Bone marrow (tissue), 2 donors: ENCODE measurements around the gene OR6F1.
"Not testable (repeated sequence)": the region's sequence is repeated elsewhere in the genome, so short reads cannot be mapped to it uniquely, and the experiment has no call there.

Experiments
- DNase-seq, 2 donors: peaks; one replicate each; lab custom pipeline; 2025; lab: John Stamatoyannopoulos, UW

OR6F1 gene

DNA sequence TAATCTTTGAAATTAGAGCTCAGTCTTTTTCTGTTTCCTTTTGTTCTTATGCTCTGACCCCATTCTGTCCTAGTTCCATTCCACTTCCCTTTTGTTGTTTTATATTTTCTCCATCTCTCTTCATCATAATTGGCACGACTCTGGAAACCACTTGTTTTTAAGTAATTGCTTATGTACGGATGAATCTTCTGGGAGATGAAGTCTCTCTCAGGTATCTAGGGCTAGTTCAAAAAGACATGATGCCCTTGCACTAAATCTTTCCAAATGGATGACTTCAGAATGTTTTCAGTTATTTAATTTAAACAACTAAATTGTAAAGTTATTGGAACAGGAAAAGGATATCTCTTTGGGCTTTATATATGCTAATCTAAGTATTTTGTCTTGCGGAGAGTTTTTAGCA, at the start of gene OR6F1:
Gene OR6F1 (minus strand): TSS at position 101 of the 400 bp plus-strand sequence. CDS start 3,891 bp downstream, outside the sequence.
- DNase-seq: no peak

DNA sequence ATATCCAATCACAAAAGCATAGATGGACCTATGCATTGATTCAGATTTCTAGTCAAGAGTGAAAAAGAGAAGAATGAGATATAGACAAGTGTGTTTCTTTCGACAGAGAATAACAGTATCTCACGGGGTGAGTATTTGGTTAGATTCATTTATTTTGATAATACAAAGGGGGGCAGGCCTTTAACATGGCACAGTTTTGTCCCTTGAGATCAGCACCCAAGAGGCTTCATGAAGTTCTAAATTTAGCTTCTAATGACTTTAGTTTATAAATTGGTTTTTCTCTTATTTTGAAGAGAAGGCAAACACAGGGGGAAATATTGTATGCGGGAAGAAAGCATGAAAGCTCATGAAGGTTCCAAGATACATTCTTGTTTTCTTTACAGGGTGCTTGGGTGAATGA, 44.0 kb upstream of the OR6F1 start, which contains the start of gene OR1C1:
Gene OR1C1 (minus strand): TSS at position 101 of the 400 bp plus-strand sequence. CDS start 2,150 bp downstream, outside the sequence.
- no peak for DNase-seq

GRCh38 chr1:247754311-247754710, 37.9 kb upstream of the OR6F1 start:
- DNase-seq: not testable (repeated sequence)

DNA sequence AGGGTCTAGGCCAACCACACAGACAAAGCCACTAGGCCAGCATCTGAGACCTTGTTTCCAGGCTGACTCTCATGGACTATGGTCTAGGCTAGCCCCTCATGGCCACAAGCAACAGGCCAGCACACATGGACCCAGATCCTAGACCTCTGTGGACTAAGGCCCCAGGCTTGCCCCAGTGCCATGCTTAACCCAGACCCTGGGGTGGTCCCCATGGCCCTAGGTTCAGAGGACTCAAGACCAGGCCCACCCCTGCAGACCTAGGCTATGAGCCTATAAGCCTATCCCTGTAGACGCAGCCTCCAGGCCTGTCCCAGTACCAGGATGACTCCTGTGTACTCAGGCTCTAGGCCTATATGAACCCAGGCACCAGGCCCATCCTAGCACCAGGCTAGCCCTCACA, 33.4 kb upstream of the OR6F1 start:
- no peak for DNase-seq

DNA sequence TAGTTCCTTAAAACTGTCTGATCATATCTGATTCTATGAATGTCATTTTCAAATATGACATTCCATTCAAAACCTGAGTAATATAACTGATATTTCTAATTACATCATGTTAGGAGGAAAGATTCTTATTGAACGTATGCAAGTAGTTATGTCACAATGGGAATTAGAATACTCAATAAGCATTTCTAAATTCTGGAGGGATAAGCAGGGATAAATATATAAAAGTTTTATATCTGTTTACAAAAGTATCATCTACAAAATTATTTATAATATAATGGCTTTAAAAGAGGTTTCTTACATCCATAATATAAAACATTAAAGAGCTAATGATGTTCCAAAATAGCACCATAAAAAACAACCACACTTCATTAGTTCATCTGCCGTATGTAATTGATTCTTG, 31.6 kb upstream of the OR6F1 start, which contains the start of gene OR14A2:
Gene OR14A2 (minus strand): TSS at position 101 of the 400 bp plus-strand sequence.
- no peak for DNase-seq

DNA sequence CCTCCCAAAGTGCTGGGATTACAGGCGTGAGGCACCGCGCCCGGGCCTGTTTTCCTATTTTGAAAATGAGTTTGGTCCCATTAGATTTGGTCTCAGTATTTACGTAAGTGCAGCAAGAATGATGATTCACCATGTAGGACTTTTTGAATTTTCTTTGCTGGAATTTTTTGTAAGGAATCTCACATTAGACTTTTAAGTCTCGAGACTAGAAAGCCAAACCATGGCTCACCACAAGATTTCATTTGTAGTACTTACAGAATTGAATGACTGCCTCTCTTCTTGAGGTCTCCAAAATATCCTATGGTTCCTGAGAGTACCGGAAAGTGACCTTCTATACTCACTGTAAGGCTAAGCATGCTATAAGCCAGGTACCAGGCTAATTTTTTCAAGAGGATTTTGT, 31.2 kb upstream of the OR6F1 start:
- no peak for DNase-seq

DNA sequence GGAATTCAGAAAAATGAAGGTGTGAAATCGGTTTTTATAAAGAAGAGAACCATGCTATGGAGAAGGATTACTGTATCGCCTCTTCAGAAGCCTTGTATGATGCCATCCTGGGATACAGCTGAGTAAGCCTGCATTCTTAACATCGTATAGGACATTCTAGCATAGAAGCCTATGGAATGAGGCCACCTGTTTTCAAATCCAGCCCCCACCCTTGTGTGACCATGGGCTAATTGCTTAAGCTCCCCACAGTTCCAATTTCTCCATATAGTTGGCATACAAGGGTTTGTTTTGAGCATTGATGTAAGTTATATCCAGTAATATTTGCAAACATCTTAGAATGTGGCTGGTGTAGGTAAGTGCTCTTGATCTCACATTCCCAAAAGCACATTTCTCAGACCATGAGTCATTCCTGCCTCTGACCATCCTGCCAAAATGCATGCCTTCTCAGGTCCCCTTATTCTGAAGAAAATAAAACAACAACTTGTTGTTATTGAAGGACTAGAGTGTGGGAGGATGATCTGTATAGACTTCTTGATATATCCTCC, 30.0 kb upstream of the OR6F1 start:
- no peak for DNase-seq

- not testable (repeated sequence) for DNase-seq
These were observed 25.8 kb upstream of the OR6F1 start for GRCh38 chr1:247742215-247742760.

- no peak for DNase-seq
These were observed 25.3 kb upstream of the OR6F1 start for GRCh38 chr1:247741756-247742155.

DNA sequence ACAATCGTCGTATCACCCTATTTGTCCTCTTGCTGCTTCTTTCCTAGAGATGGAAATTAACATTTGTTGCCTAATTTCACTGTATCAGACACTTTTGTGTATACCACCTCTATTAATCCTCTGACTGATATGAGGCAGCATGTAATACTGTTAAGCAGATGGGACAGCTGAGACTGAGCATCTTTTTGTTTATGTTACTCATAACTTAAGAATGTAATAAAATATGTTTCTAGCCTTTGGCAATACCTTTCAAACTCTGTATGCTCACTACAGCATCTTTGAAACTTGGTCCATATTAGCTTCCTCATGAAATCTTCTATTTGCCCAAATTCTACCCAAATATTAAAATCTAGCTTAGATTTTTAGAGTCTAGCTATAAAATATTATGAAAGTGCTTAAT, 24.3 kb upstream of the OR6F1 start:
- DNase-seq: no peak

DNA sequence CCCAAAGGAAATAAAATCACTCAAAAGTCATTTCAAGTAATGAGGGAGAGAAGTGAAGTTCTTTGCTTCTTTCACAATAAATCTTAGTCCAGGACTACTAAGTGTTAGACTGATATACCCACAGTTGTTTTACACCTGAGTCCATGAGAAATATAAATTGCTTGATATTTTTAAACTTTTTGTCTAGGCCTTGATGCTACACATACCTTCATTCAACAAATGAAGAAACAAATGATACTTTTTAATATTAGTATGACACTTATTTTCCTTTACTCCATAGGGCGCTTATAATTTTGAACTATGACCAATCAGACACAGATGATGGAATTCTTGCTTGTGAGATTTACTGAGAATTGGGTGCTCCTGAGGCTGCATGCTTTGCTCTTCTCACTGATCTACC, 21.9 kb upstream of the OR6F1 start, which contains the start of gene OR14K1:
Gene OR14K1 (plus strand): TSS at position 301 of the 400 bp plus-strand sequence. CDS start 0 bp downstream, at position 301.
- no peak for DNase-seq

DNA sequence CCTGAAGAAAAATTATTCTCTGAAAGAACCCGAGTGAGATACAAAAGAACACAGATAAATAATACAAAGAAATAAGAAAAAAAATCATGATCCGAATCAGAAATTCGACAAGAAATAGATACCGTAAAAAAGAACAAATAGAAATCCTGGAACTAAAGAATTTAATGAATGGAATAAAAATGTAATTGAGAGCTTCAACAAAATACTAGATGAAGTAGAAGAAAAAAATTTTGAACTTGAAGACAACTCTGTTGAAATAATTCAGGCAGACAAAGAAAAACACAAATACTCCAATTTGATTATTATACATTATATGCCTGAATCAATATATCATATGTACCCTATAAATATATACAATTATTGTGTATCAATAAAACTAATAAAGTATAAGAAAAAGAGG, 4.8 kb upstream of the OR6F1 start:
- DNase-seq: no peak

DNA sequence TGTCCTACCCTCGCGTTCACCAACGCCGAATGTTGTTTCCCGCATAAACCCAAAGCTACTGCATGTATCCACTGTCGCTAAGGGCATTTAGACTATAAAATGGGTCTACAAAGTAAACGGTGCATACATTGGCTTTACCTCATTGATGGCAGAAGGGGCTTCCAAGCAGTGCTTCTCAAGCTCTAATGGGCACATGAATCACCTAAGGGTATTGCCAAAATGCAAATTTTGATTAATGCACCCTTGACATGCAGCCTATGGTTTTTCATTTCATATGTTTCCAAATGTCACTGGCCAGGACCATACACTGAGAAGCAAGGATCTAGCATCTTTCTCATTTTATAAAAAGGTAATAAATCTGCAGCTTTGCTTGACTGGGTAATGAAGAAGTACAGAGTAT, 2.7 kb downstream of the OR6F1 start:
- DNase-seq: no peak

GRCh38 chr1:247710681-247711080, 5.8 kb downstream of the OR6F1 start:
- not testable (repeated sequence) for DNase-seq

DNA sequence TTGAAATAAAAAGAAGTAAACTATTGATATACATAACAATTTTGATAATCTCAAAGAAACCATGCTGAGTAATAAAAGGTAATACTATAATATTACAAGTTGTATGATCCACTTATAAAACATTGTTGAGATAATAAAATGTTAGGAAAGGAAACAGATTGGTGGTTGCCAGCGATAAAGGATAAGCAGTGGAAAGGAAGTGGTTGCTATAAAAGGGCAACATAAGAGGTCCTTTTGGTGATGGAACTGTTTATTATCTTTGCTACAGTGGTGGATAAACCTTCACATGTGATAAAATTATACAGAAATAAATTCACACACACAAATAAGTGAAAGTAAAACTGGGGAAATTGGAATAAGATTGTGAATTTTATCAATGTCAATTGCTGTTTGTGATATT, 15.1 kb downstream of the OR6F1 start:
- DNase-seq: no peak

DNA sequence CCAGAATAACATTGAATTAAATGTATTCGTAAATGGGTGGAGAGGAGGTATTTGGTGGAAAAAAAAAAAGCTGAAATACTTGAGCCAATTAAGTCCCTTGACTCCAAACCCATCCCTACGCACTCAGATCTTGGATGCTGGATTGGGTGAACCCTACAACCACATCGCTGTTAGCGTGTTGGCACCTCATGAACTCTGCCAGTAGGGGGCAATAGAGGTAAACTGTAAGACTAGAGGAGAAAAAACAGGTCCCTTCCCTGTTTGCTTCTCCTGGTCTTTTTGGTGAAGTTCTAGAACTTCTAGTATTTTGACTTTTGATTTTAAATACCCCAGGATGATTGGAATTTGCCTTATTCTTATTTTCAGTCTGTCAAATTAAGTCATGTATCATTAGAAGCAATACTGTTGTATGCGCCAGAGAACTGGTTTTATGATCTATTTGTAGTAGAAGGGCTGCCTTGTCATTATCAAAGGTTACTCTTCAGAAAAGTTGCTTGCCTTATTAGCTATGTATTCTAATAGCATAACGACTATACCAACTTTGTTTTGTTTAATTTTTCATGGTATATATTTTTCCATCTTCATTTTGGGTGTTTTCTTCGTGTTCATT, 35.1 kb downstream of the OR6F1 start:
- DNase-seq: peak in 1 of 2 donors; percentile 55

DNA sequence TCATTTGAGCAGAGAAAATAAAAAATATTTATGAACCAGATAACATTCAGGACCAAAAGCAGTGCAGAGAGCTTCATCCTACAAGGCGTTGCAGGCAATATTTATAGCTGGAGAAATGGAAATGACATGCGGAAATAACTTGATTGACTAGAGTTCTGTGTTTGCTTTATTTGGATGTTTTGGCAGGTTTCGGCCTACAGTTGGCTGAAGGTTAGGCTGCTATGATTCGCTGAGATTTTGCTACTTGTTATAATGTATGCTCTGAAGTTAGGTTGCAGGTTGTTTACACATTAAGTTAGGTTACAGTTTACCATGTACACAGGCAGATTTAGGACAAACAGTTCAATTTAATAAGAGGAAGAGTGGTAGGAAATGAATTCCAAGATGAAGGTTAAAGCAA, 36.3 kb downstream of the OR6F1 start:
- no peak for DNase-seq

GRCh38 chr1:247679639-247680038, 36.8 kb downstream of the OR6F1 start, which contains the start of gene OR13G1:
OR13G1 (minus strand) TSS chr1:247679739; CDS start chr1:247673041, 6,698 bp downstream.
- DNase-seq: no peak

GRCh38 chr1:247669225-247669624, 47.2 kb downstream of the OR6F1 start:
- no peak for DNase-seq
